HUES64 (cell line): ENCODE results near the gene CCDC171.

Experiments
- H3K27ac ChIP-seq: 2 replicates; pipeline ENCODE4 v1.7.0; 2013; ENCODE audit warnings: low read depth, low read length, inconsistent platforms
- H3K27me3 ChIP-seq: 2 replicates; pipeline ENCODE4 v1.6.1; 2013; ENCODE audit warnings: mild to moderate bottlenecking, low read length; ENCODE audit not compliant: insufficient read depth
- H3K36me3 ChIP-seq: 2 replicates; pipeline ENCODE4 v1.6.1; 2013; ENCODE audit warnings: mild to moderate bottlenecking, low read length; ENCODE audit not compliant: insufficient read depth
- H3K4me1 ChIP-seq: 2 replicates; pipeline ENCODE4 v1.6.1; 2013; ENCODE audit warnings: mild to moderate bottlenecking, low read length, moderate library complexity; ENCODE audit not compliant: insufficient read depth
- H3K4me3 ChIP-seq: 2 replicates; pipeline ENCODE4 v1.5.1; 2013; ENCODE audit warnings: mild to moderate bottlenecking, low read length, moderate library complexity
- H3K9ac ChIP-seq: 2 replicates; pipeline ENCODE4 v1.6.1; 2013; ENCODE audit warnings: mild to moderate bottlenecking, low read depth, low read length
- H3K9me3 ChIP-seq: 2 replicates; pipeline ENCODE4 v1.6.1; 2013; ENCODE audit warnings: low read depth, low read length; ENCODE audit not compliant: insufficient read depth
- WGBS: fragments of 150-250, 120-280 bp; methylation state at CpG from one replicate; pipeline ENCODE4 v1.1.7; 2013; ENCODE audit warnings: missing lambda C conversion rate; 5-methylcytosine and 5-hydroxymethylcytosine counted together

Gene CCDC171

GRCh38 chr9:15959663-15960062 lies 406.8 kb downstream of the CCDC171 start:
- 85% methylated on average over 1 of the region's 1 CpG for WGBS
- Histone ChIP-seq H3K9me3 (no peaks in the 10 kb centered on the region), H3K27ac (no peak overlapping the region), H3K9ac (no peak overlapping the region), H3K36me3 (no peaks in the 10 kb centered on the region), H3K4me3 (no peak overlapping the region), H3K4me1 (no peaks in the 10 kb centered on the region), H3K27me3 (no peaks in the 10 kb centered on the region)

GRCh38 chr9:15961217-15961616 lies 408.4 kb downstream of the CCDC171 start:
- 93% methylated on average over 2 of the region's 3 CpGs for WGBS
- no peak overlapping the region for H3K4me3 ChIP-seq
- no peak overlapping the region for H3K9ac ChIP-seq
- H3K36me3 ChIP-seq: no peaks in the 10 kb centered on the region
- H3K9me3 ChIP-seq: no peaks in the 10 kb centered on the region
- H3K4me1 ChIP-seq: no peaks in the 10 kb centered on the region
- no peak overlapping the region for H3K27ac ChIP-seq
- H3K27me3 ChIP-seq: no peaks in the 10 kb centered on the region

- Histone ChIP-seq H3K36me3 (no peaks in the 10 kb centered on the region), H3K9ac (no peak overlapping the region), H3K27ac (no peak overlapping the region), H3K9me3 (no peaks in the 10 kb centered on the region), H3K4me3 (no peak overlapping the region), H3K4me1 (no peaks in the 10 kb centered on the region), H3K27me3 (no peaks in the 10 kb centered on the region)
- 91% methylated on average over 1 of the region's 2 CpGs for WGBS
Observed at GRCh38 chr9:15965246-15965745, 412.5 kb downstream of the CCDC171 start.

GRCh38 chr9:15966471-15966870 lies 413.6 kb downstream of the CCDC171 start:
- no peaks in the 10 kb centered on the region for H3K4me1 ChIP-seq
- no peak overlapping the region for H3K9ac ChIP-seq
- H3K27ac ChIP-seq: no peak overlapping the region
- no peaks in the 10 kb centered on the region for H3K9me3 ChIP-seq
- H3K36me3 ChIP-seq: no peaks in the 10 kb centered on the region
- H3K4me3 ChIP-seq: no peak overlapping the region
- H3K27me3 ChIP-seq: no peaks in the 10 kb centered on the region
- no CpG with 5 or more reads among the region's 1 CpG for WGBS

GRCh38 chr9:15967068-15967467 lies 414.2 kb downstream of the CCDC171 start:
- Histone ChIP-seq H3K4me1 (no peaks in the 10 kb centered on the region), H3K27ac (no peak overlapping the region), H3K4me3 (no peak overlapping the region), H3K9me3 (no peaks in the 10 kb centered on the region), H3K9ac (no peak overlapping the region), H3K36me3 (no peaks in the 10 kb centered on the region), H3K27me3 (no peaks in the 10 kb centered on the region)
- 94% methylated on average over 3 of the region's 3 CpGs for WGBS

GRCh38 chr9:15972760-15973159 lies 419.9 kb downstream of the CCDC171 start:
- 92% methylated on average over 4 of the region's 4 CpGs for WGBS
- Histone ChIP-seq H3K4me1 (no peaks in the 10 kb centered on the region), H3K9ac (no peak overlapping the region), H3K27me3 (no peaks in the 10 kb centered on the region), H3K9me3 (no peaks in the 10 kb centered on the region), H3K27ac (no peak overlapping the region), H3K4me3 (no peak overlapping the region), H3K36me3 (no peaks in the 10 kb centered on the region)

- no peaks in the 10 kb centered on the region for H3K36me3 ChIP-seq
- no peaks in the 10 kb centered on the region for H3K27me3 ChIP-seq
- H3K27ac ChIP-seq: no peak overlapping the region
- no peak overlapping the region for H3K9ac ChIP-seq
- H3K4me3 ChIP-seq: no peak overlapping the region
- no peaks in the 10 kb centered on the region for H3K4me1 ChIP-seq
- no peaks in the 10 kb centered on the region for H3K9me3 ChIP-seq
Observed at GRCh38 chr9:15975101-15975778, 422.4 kb downstream of the CCDC171 start.

GRCh38 chr9:15977438-15977837 lies 424.6 kb downstream of the CCDC171 start:
- H3K9me3 ChIP-seq: no peaks in the 10 kb centered on the region
- no peak overlapping the region for H3K9ac ChIP-seq
- H3K36me3 ChIP-seq: no peaks in the 10 kb centered on the region
- H3K27me3 ChIP-seq: no peaks in the 10 kb centered on the region
- WGBS: 93% methylated on average over 4 of the region's 5 CpGs
- H3K4me3 ChIP-seq: no peak overlapping the region
- H3K27ac ChIP-seq: no peak overlapping the region
- H3K4me1 ChIP-seq: no peaks in the 10 kb centered on the region

- Histone ChIP-seq H3K36me3 (no peaks in the 10 kb centered on the region), H3K27ac (no peak overlapping the region), H3K27me3 (no peaks in the 10 kb centered on the region), H3K9me3 (no peaks in the 10 kb centered on the region), H3K4me1 (no peaks in the 10 kb centered on the region), H3K4me3 (no peak overlapping the region), H3K9ac (no peak overlapping the region)
- 90% methylated on average over 5 of the region's 5 CpGs for WGBS
Observed at GRCh38 chr9:15982182-15982581, 429.3 kb downstream of the CCDC171 start.

- Histone ChIP-seq H3K9me3 (no peaks in the 10 kb centered on the region), H3K27ac (no peak overlapping the region), H3K27me3 (no peaks in the 10 kb centered on the region), H3K36me3 (no peaks in the 10 kb centered on the region), H3K9ac (no peak overlapping the region), H3K4me3 (no peak overlapping the region), H3K4me1 (0 out of 2 replicates have a peak, but pooled peaks cover 4% of the 10 kb centered on the region)
- 96% methylated on average over 6 of the region's 7 CpGs for WGBS
Observed at GRCh38 chr9:15999422-16000339, 446.8 kb downstream of the CCDC171 start.

GRCh38 chr9:16000811-16001210 lies 448.0 kb downstream of the CCDC171 start:
- Histone ChIP-seq H3K4me3 (no peak overlapping the region), H3K27me3 (no peaks in the 10 kb centered on the region), H3K9me3 (no peaks in the 10 kb centered on the region), H3K4me1 (0 out of 2 replicates have a peak, but pooled peaks cover 4% of the 10 kb centered on the region), H3K27ac (no peak overlapping the region), H3K9ac (no peak overlapping the region), H3K36me3 (no peaks in the 10 kb centered on the region)
- 96% methylated on average over 2 of the region's 2 CpGs for WGBS
